ENCODE measurements around the gene YPEL3. TPM values are rescaled to one million over a fixed set of nuclear protein-coding genes. Genes with fewer than 3 reads are reported as not detected.
A peak's percentile ranks its signal among the peaks of the same experiment; 100 is the strongest.

YPEL3 gene
- total RNA-seq, 4 donors from 2014 or later, result 81.9 to 197 (median 122) TPM

DNA sequence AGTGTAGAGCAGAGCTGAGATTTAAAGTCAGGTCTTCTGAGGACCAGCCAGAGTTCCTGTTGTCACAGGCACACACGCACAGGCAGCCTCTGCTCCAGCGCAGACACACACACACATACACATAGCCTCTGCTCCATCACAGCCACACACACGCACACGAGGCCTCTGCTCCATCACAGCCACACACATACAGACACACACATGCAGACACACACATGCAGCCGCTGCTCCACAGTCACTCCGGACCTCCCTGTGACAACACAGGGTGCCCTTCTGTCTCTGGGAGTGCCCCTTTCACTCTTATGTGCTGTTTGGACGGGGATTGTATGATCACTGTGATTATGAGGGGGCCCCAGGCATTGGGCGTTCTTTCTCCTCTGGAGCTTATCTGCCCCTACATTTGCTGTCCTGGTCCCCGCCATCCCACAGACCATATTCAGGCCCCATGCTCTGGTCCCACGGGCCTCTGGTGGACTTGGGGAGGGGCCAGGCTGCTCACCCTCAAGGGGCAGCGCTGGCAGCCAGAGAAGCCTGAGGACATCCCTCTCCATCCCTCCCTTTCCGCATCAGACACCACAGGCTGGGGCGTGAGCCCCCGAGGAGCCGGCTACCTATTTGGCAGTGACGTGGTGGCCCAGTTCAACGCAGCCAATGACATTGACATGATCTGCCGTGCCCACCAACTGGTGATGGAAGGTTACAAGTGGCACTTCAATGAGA is 11.8 kb downstream of the YPEL3 start:
- H3K9me3 ChIP-seq, result no peaks in the 10 kb centered on the region
- TF ChIP-seq POLR2A (IDR thresholded peaks at IDR 0.05) (no peak), CTCF (IDR thresholded peaks at IDR 0.05) (no peak), EP300 (IDR thresholded peaks at IDR 0.05) (no peak)
- H3K4me3 ChIP-seq, result no peak overlapping the region
- no peaks in the 10 kb centered on the region for H3K27me3 ChIP-seq
- peaks cover 0 to 30% (median 0%) of the 10 kb centered on the region in 4 donors for H3K4me1 ChIP-seq
- peak overlapping the region in 2 of 4 donors; percentile 60 to 63 for H3K27ac ChIP-seq
- no peak for DNase-seq (ENCODE audit: low spot score in 2 of 2)
- WGBS, 2 donors, result 80 to 85% methylated on average over 16 to 18 of the region's 18 CpGs
- H3K36me3 ChIP-seq, result peaks cover 5 to 82% (median 22%) of the 10 kb centered on the region in 3 donors

DNA sequence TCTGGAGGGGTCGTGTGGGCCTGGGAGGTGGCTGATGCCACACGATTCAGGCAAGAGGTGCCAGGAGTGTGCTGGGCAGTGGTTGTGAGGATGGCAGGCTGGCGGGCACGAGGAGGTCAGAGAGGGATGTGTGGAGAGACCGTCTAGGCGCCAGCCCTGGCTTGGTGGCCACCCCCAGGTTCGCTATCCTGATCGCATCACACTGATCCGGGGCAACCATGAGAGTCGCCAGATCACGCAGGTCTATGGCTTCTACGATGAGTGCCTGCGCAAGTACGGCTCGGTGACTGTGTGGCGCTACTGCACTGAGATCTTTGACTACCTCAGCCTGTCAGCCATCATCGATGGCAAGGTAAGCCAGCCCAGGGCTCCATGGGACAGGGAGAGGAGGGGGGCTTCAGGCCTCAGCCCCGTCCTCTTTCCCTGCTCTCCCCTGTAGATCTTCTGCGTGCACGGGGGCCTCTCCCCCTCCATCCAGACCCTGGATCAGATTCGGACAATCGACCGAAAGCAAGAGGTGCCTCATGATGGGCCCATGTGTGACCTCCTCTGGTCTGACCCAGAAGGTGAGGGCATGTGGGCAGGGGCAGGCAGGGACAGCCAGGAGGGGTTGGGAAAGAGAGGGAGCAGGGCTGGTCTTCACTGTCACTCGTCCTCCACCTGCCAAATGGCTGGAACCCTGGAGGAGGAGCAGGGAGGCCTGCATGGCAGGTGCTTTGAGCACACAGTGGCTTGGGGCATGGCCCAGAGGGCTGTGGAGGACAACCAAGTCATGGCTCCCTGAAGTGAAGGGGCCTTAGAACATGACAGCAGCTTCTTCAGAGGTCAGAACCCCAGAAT is 12.6 kb downstream of the YPEL3 start:
- Histone ChIP-seq H3K36me3 (peaks cover 7 to 90% (median 22%) of the 10 kb centered on the region in 3 donors), H3K4me1 (peaks cover 0 to 37% (median 0%) of the 10 kb centered on the region in 4 donors), H3K27me3 (no peaks in the 10 kb centered on the region), H3K27ac (no peak overlapping the region), H3K4me3 (no peak overlapping the region), H3K9me3 (no peaks in the 10 kb centered on the region)
- WGBS, 2 donors, result 88 to 90% methylated on average over 24 of the region's 24 CpGs
- no peak for DNase-seq (ENCODE audit: low spot score in 2 of 2)
- TF ChIP-seq EP300 (IDR thresholded peaks at IDR 0.05) (no peak), CTCF (IDR thresholded peaks at IDR 0.05) (no peak)

GRCh38 chr16:30082545-30083090 is 13.4 kb downstream of the YPEL3 start:
- Histone ChIP-seq H3K9me3 (no peaks in the 10 kb centered on the region), H3K4me1 (peaks cover 0 to 46% (median 1%) of the 10 kb centered on the region in 4 donors), H3K27me3 (no peaks in the 10 kb centered on the region), H3K4me3 (no peak overlapping the region), H3K27ac (no peak overlapping the region), H3K36me3 (peaks cover 9 to 98% (median 22%) of the 10 kb centered on the region in 3 donors)
- 83 to 87% methylated on average over 20 of the region's 20 CpGs for WGBS, 2 donors
- no peak for DNase-seq (ENCODE audit: low spot score in 2 of 2)
- TF ChIP-seq POLR2A (IDR thresholded peaks at IDR 0.05) (no peak), CTCF (IDR thresholded peaks at IDR 0.05) (no peak), EP300 (IDR thresholded peaks at IDR 0.05) (no peak)

GRCh38 chr16:30079480-30079879 is 16.5 kb downstream of the YPEL3 start:
- no peak for DNase-seq (ENCODE audit: low spot score in 2 of 2)
- H3K9me3 ChIP-seq, result no peaks in the 10 kb centered on the region
- H3K4me1 ChIP-seq, result peaks cover 0 to 47% (median 11%) of the 10 kb centered on the region in 4 donors
- no peak overlapping the region for H3K27ac ChIP-seq
- 84 to 93% methylated on average over 7 of the region's 7 CpGs for WGBS, 2 donors
- TF ChIP-seq POLR2A (IDR thresholded peaks at IDR 0.05) (no peak), EP300 (IDR thresholded peaks at IDR 0.05) (no peak), CTCF (IDR thresholded peaks at IDR 0.05) (no peak)
- H3K27me3 ChIP-seq, result no peaks in the 10 kb centered on the region
- peaks cover 9 to 72% (median 22%) of the 10 kb centered on the region in 3 donors for H3K36me3 ChIP-seq
- no peak overlapping the region for H3K4me3 ChIP-seq
